HepG2 (cell line): Measurements from ENCODE around the gene OAS3. TPM values are rescaled to one million over a fixed set of nuclear protein-coding genes. Genes with fewer than 3 reads are reported as not detected.
A peak's percentile ranks its signal among the peaks of the same experiment; 100 is the strongest.

Experiments used
- ATAC-seq: fragments of 200-7000 bp; cut with Tn5 transposase; 3 replicates; pipeline ENCODE4 v1.9.1; 2020; ENCODE audit warnings: mild to moderate bottlenecking, moderate library complexity
- BruUV-seq: library from RNA; stranded (reverse); fragments of 400-500 nt; replicated peaks from 2 replicates; lab custom pipeline; 2021; lab: Mats Ljungman, UMichigan
- CTCF ChIA-PET: fragments of 300-600 bp; formaldehyde crosslinking; extraction: SDS; loops from one replicate; lab custom pipeline; 2021; ENCODE audit warnings: low total read pairs, inconsistent platforms, low intra/inter-chr PET ratio; lab: Yijun Ruan, JAX
- POLR2A ChIA-PET: fragments of 350-600 bp; sonication (Branson Sonifier 250); formaldehyde crosslinking; loops from one replicate; lab custom pipeline; 2020; ENCODE audit warnings: antibody characterized with exemption, inconsistent platforms; lab: Yijun Ruan, JAX
- DNase-seq: peaks from one replicate; pipeline ENCODE4 v3.0.0-alpha.2; 2015; ENCODE audit warnings: low spot score
- FAIRE-seq: peaks from 3 replicates; lab custom pipeline; 2011; peaks lifted over from hg19 to GRCh38; lab: Jason Lieb, UNC
- H2AFZ ChIP-seq: one replicate; pipeline ENCODE4 v1.6.1; 2011; ENCODE audit warnings: low read length, inconsistent platforms
- H3K27ac ChIP-seq: fragments of 300-600 bp; 3 replicates; pipeline ENCODE4 v1.8.0; 2011; ENCODE audit warnings: mixed run types, mild to moderate bottlenecking, mixed read lengths, low read length, inconsistent platforms; ENCODE audit not compliant: insufficient read depth; ENCODE audit errors: extremely low read length
- H3K27me3 ChIP-seq, 2 experiments: fragments of 200-600 bp in 1 of 2; 2 replicates in 1 of 2; 3 replicates in 1 of 2; pipeline versions ENCODE4 v1.6.0 to v1.8.0; 2011; ENCODE audit warnings: low read length in 2 of 2, mild to moderate bottlenecking in 2 of 2, moderate library complexity in 2 of 2, inconsistent platforms in 1 of 2; ENCODE audit not compliant: insufficient read depth in 2 of 2, control insufficient read depth in 1 of 2
- H3K36me3 ChIP-seq, 2 experiments: fragments of 200-600 bp in 1 of 2; replicated peaks in 1 of 2; 2 replicates in 1 of 2; 3 replicates in 1 of 2; pipeline versions ENCODE4 v1.5.1 to v1.8.0; 2011; ENCODE audit warnings: low read length in 2 of 2, inconsistent platforms in 1 of 2; ENCODE audit not compliant: insufficient read depth in 2 of 2, control insufficient read depth in 1 of 2
- H3K4me1 ChIP-seq: 2 replicates; pipeline ENCODE4 v1.5.1; 2012; ENCODE audit warnings: low read length, inconsistent platforms; ENCODE audit not compliant: insufficient read depth
- H3K4me2 ChIP-seq: 2 replicates; pipeline ENCODE4 v1.6.0; 2011; ENCODE audit warnings: low read depth, low read length, inconsistent platforms
- H3K4me3 ChIP-seq, 3 experiments: fragments of 200-600 bp in 1 of 3; sonication (generic), shearing (Covaris generic) in 1 of 3; replicated peaks in 1 of 3; 2 replicates each; pipeline ENCODE4 v1.5.1; 2011 to 2016; ENCODE audit warnings: low read length in 3 of 3, inconsistent platforms in 2 of 3, low read depth in 2 of 3, mild to moderate bottlenecking in 2 of 3, control low read depth in 1 of 3, mixed read lengths in 1 of 3; ENCODE audit not compliant: insufficient read depth in 1 of 3
- H3K79me2 ChIP-seq: one replicate; pipeline ENCODE4 v1.6.1; 2011; ENCODE audit warnings: low read length, inconsistent platforms; ENCODE audit not compliant: insufficient read depth
- H3K9ac ChIP-seq: 2 replicates; pipeline ENCODE4 v1.6.0; 2011; ENCODE audit warnings: mild to moderate bottlenecking, low read depth, low read length, inconsistent platforms; ENCODE audit not compliant: insufficient read depth
- H3K9me3 ChIP-seq: 2 replicates; pipeline ENCODE4 v1.5.1; 2012; ENCODE audit warnings: mild to moderate bottlenecking, low read length
- H4K20me1 ChIP-seq: 2 replicates; pipeline ENCODE4 v1.6.0; 2011; ENCODE audit warnings: inconsistent platforms, mild to moderate bottlenecking, low read length, moderate library complexity; ENCODE audit not compliant: insufficient read depth
- CEBPB ChIP-seq: IDR thresholded peaks from 2 replicates; pipeline ENCODE4 v1.6.1; 2011; ENCODE audit warnings: low read depth, low read length, improper control_type of control experiment, borderline replicate concordance
- ELF3 ChIP-seq: IDR thresholded peaks from 2 replicates; pipeline ENCODE4 v1.6.1; 2016; ENCODE audit warnings: missing genetic modification reagents, missing compliant biosample characterization
- HDAC1 ChIP-seq: sonication (generic); formaldehyde crosslinking; IDR thresholded peaks from 2 replicates; pipeline ENCODE4 v1.5.1; 2020; ENCODE audit warnings: mild to moderate bottlenecking, missing genetic modification reagents
- HNRNPK ChIP-seq: fragments of 200-400 bp; formaldehyde crosslinking; IDR thresholded peaks from 2 replicates; pipeline ENCODE4 v1.6.1; 2018; ENCODE audit warnings: low read length, low read depth, moderate library complexity, mild to moderate bottlenecking; ENCODE audit not compliant: poor library complexity, severe bottlenecking
- NCOA1 ChIP-seq: sonication (generic); formaldehyde crosslinking; IDR thresholded peaks from 2 replicates; pipeline ENCODE4 v1.9.0; 2021; ENCODE audit warnings: missing genetic modification reagents
- PCBP1 ChIP-seq: fragments of 200-400 bp; formaldehyde crosslinking; IDR thresholded peaks from 2 replicates; pipeline ENCODE4 v1.6.1; 2017; ENCODE audit warnings: mild to moderate bottlenecking, low read depth, low read length, borderline replicate concordance
- ZEB1 ChIP-seq: IDR thresholded peaks from 2 replicates; pipeline ENCODE4 v1.6.1; 2012; ENCODE audit warnings: mild to moderate bottlenecking, low read depth, inconsistent platforms; ENCODE audit not compliant: insufficient replicate concordance
- ZNF441 ChIP-seq: sonication (generic); formaldehyde crosslinking; IDR thresholded peaks from 2 replicates; pipeline ENCODE4 v1.7.0; 2021; ENCODE audit warnings: missing genetic modification reagents, borderline replicate concordance
- ZNF562 ChIP-seq: sonication (generic); formaldehyde crosslinking; IDR thresholded peaks from 2 replicates; pipeline ENCODE4 v1.8.0; 2022; ENCODE audit warnings: missing genetic modification reagents, borderline replicate concordance
- ZNF619 ChIP-seq: sonication (generic); formaldehyde crosslinking; IDR thresholded peaks from 2 replicates; pipeline ENCODE4 v1.4.0; 2020; ENCODE audit warnings: mild to moderate bottlenecking, missing genetic modification reagents
- WGBS: methylation state at CpG from one replicate; pipeline ENCODE4 v1.1.6; 2017; ENCODE audit warnings: low lambda C conversion rate; 5-methylcytosine and 5-hydroxymethylcytosine counted together
- in situ Hi-C: cut with HindIII; loops from 2 replicates; pipeline ENCODE4 v1.10.0; 2017; ENCODE audit warnings: low pct_unique_long_range_greater_than_20kb; ENCODE audit not compliant: extremely low pct_ligation_motif_present
- intact Hi-C: fragments of 100-400 bp; cut with micrococcal nuclease; formaldehyde crosslinking; loops from one replicate; pipeline ENCODE4 v1.10.0; 2022; ENCODE audit not compliant: unreplicated experiment
- polyA plus RNA-seq, 8 experiments: library from polyadenylated mRNA; depleted of rRNA in 3 of 8; stranded (reverse) in 7 of 8; unstranded in 1 of 8; fragments of >200 nt; fragmentation: Illumina TruSeq in 4 of 8; extraction: Trizol in 4 of 8; gene quantifications; 2 replicates each; pipeline versions ENCODE4 v1.2.1 to v1.2.3, GENCODE V29; 2011 to 2016; ENCODE audit warnings: low read depth in 4 of 8, missing spikeins in 1 of 8, mixed read lengths in 1 of 8; ENCODE audit not compliant: insufficient read depth in 1 of 8
- total RNA-seq, 5 experiments: library from RNA; depleted of rRNA; stranded (reverse); fragments of >200 nt; fragmentation: Illumina TruSeq; extraction: Trizol; gene quantifications; 2 replicates each; pipeline ENCODE4 v1.2.3, GENCODE V29; 2016; ENCODE audit warnings: low read depth in 1 of 5
- TF ChIP-seq, protein P1 (sequence below): sonication (generic); formaldehyde crosslinking; conservative IDR thresholded peaks from 2 replicates; pipeline ENCODE4 v1.4.0; 2020; ENCODE audit warnings: missing genetic modification reagents
- TF ChIP-seq, protein P2 (sequence below): sonication (generic); formaldehyde crosslinking; IDR thresholded peaks from 2 replicates; pipeline ENCODE4 v1.5.1; 2020; ENCODE audit warnings: missing genetic modification reagents, mild to moderate bottlenecking, borderline replicate concordance
- TF ChIP-seq, protein P3 (sequence below): sonication (generic); formaldehyde crosslinking; IDR thresholded peaks from 2 replicates; pipeline ENCODE4 v1.9.0; 2021; ENCODE audit warnings: missing genetic modification reagents, borderline replicate concordance
- TF ChIP-seq, protein P4 (sequence below): sonication (generic); formaldehyde crosslinking; IDR thresholded peaks from 2 replicates; pipeline ENCODE4 v1.8.1; 2022; ENCODE audit warnings: mild to moderate bottlenecking, missing genetic modification reagents
- TF ChIP-seq, protein P5 (sequence below): sonication (generic); formaldehyde crosslinking; IDR thresholded peaks from 2 replicates; pipeline ENCODE4 v1.4.0; 2020; ENCODE audit warnings: missing genetic modification reagents

OAS3 gene
- total and polyA plus RNA-seq, 2 of the 13 experiments (the other 11 are each of a cell fraction or from before 2014, with no cell fraction given), result 4.8 to 10.5 TPM

DNA sequence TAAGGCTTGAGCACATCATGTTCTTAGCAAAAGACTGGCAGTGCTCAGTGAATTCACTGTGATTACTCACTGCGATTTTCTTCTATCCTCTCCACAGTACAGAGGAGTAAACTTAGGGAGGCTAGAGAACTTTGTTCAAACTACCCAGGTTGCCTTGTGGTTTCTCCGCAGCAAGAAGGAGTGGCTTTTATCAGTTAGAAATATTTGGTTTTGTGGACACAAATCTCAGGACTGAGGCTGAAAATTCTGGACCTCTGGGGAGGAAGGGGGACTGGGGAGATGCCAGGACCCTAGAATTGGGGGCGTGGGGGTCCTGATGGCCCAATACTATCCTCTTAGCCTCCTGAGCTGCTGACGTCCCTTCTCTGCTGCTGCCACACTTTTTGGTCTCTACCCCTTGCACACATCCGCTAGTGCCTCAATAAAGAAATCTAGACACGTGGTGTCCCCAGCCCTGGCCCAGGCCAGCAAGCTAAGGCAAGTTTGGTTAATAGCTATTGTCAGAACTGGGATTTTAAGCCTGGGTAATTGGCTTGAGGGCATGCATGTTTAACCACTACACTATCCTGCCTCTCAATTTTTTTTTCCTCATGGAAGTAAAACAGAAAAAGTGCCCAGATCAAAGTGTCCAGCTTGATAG lies 40.9 kb downstream of the OAS3 start:
- Histone ChIP-seq H3K9me3 (no peaks in the 10 kb centered on the region), H3K4me2 (peak overlapping the region; percentile 88), H3K36me3 (no peaks in the 10 kb centered on the region), H3K9ac (no peak overlapping the region), H3K27ac (no peak overlapping the region), H3K79me2 (no peaks in the 10 kb centered on the region), H3K4me3 (peak overlapping the region in 1 of 3 experiments; percentile 70; a peak in 2 of 6 replicates), H4K20me1 (no peaks in the 10 kb centered on the region), H3K4me1 (peaks cover 16% of the 10 kb centered on the region), H3K27me3 (peaks cover 0 to 2% of the 10 kb centered on the region in 2 experiments; a peak in 1 of 5 replicates), H2AFZ (no peak overlapping the region)
- WGBS, result 50% methylated on average over 6 of the region's 6 CpGs
- DNase-seq, result no peak
- ChIA-PET POLR2A (no interaction called here), CTCF (no interaction called here)
- no peak for FAIRE-seq
- no peak for ATAC-seq
- in situ Hi-C loops (no loop called here), intact Hi-C loops (loop anchor here (5.0 kb wide), 1 partner anchor 77 kb away; no protein-coding TSS in a partner anchor)
- BruUV-seq, result no TSS peak
- TF ChIP-seq, protein P1, sequence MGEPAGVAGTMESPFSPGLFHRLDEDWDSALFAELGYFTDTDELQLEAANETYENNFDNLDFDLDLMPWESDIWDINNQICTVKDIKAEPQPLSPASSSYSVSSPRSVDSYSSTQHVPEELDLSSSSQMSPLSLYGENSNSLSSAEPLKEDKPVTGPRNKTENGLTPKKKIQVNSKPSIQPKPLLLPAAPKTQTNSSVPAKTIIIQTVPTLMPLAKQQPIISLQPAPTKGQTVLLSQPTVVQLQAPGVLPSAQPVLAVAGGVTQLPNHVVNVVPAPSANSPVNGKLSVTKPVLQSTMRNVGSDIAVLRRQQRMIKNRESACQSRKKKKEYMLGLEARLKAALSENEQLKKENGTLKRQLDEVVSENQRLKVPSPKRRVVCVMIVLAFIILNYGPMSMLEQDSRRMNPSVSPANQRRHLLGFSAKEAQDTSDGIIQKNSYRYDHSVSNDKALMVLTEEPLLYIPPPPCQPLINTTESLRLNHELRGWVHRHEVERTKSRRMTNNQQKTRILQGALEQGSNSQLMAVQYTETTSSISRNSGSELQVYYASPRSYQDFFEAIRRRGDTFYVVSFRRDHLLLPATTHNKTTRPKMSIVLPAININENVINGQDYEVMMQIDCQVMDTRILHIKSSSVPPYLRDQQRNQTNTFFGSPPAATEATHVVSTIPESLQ (CRISPR knock-in tag), result no peak
- TF ChIP-seq PCBP1, result no peak
- no peak for TF ChIP-seq ZNF441 (CRISPR knock-in tag)
- TF ChIP-seq ZEB1, result no peak
- TF ChIP-seq, protein P2, sequence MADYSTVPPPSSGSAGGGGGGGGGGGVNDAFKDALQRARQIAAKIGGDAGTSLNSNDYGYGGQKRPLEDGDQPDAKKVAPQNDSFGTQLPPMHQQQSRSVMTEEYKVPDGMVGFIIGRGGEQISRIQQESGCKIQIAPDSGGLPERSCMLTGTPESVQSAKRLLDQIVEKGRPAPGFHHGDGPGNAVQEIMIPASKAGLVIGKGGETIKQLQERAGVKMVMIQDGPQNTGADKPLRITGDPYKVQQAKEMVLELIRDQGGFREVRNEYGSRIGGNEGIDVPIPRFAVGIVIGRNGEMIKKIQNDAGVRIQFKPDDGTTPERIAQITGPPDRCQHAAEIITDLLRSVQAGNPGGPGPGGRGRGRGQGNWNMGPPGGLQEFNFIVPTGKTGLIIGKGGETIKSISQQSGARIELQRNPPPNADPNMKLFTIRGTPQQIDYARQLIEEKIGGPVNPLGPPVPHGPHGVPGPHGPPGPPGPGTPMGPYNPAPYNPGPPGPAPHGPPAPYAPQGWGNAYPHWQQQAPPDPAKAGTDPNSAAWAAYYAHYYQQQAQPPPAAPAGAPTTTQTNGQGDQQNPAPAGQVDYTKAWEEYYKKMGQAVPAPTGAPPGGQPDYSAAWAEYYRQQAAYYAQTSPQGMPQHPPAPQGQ (CRISPR knock-in tag), result no peak
- TF ChIP-seq HNRNPK, result no peak
- TF ChIP-seq, protein P3, sequence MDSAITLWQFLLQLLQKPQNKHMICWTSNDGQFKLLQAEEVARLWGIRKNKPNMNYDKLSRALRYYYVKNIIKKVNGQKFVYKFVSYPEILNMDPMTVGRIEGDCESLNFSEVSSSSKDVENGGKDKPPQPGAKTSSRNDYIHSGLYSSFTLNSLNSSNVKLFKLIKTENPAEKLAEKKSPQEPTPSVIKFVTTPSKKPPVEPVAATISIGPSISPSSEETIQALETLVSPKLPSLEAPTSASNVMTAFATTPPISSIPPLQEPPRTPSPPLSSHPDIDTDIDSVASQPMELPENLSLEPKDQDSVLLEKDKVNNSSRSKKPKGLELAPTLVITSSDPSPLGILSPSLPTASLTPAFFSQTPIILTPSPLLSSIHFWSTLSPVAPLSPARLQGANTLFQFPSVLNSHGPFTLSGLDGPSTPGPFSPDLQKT (CRISPR knock-in tag), result no peak
- TF ChIP-seq ZNF562, result no peak
- TF ChIP-seq, protein P4, sequence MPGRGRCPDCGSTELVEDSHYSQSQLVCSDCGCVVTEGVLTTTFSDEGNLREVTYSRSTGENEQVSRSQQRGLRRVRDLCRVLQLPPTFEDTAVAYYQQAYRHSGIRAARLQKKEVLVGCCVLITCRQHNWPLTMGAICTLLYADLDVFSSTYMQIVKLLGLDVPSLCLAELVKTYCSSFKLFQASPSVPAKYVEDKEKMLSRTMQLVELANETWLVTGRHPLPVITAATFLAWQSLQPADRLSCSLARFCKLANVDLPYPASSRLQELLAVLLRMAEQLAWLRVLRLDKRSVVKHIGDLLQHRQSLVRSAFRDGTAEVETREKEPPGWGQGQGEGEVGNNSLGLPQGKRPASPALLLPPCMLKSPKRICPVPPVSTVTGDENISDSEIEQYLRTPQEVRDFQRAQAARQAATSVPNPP (CRISPR knock-in tag), result no peak
- TF ChIP-seq, protein P5, sequence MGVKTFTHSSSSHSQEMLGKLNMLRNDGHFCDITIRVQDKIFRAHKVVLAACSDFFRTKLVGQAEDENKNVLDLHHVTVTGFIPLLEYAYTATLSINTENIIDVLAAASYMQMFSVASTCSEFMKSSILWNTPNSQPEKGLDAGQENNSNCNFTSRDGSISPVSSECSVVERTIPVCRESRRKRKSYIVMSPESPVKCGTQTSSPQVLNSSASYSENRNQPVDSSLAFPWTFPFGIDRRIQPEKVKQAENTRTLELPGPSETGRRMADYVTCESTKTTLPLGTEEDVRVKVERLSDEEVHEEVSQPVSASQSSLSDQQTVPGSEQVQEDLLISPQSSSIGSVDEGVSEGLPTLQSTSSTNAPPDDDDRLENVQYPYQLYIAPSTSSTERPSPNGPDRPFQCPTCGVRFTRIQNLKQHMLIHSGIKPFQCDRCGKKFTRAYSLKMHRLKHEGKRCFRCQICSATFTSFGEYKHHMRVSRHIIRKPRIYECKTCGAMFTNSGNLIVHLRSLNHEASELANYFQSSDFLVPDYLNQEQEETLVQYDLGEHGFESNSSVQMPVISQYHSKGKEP (CRISPR knock-in tag), result no peak
- no peak for TF ChIP-seq HDAC1 (CRISPR knock-in tag)
- no peak for TF ChIP-seq ZNF619 (CRISPR knock-in tag)
- no peak for TF ChIP-seq ELF3 (CRISPR knock-in tag)
- TF ChIP-seq NCOA1 (CRISPR knock-in tag), result no peak
- no peak for TF ChIP-seq CEBPB
